Measurements from ENCODE around the gene ABTB1.

ABTB1 gene

DNA sequence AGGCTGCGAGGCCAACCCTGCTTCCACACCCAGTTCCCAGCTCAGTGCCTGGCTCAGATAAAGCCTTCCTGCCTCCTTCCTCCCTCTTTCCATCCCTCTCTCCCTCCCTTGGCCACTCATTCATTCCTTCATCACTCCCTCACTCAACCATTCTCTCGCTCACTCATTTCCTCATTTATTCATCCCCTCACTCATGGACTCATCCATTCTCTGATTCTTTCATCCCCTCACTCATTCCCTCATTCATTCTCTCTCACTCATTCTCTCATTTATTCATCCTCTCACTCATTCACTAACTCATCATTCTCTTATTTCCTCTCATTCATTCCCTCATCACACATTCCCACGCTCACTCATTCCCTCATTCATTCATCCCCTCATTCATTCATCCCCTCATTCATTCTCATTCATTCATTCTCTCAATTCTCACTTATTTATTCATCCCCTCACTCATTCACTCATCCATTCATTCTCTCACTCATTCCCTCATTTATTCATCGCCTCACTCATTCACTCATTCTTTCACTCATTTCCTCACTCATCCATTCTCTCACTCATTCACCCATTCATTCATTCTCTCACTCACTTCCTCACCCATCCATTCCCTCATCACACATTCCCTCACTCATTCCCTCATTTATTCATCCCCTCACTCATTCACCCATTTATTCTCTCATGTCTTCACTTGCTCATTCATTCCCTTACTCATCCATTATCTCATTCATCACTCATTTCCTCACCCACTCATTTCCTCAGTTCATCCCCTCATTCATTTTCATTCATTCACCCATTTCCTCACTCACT, 13.2 kb downstream of the ABTB1 start:
- in situ Hi-C loops (cut with MboI; ENCODE audit: low sequenced_read_pairs): no loop called here

- in situ Hi-C loops (cut with MboI; ENCODE audit: low sequenced_read_pairs): no loop called here
These were observed 13.8 kb downstream of the ABTB1 start for GRCh38 chr3:127686512-127686894.

DNA sequence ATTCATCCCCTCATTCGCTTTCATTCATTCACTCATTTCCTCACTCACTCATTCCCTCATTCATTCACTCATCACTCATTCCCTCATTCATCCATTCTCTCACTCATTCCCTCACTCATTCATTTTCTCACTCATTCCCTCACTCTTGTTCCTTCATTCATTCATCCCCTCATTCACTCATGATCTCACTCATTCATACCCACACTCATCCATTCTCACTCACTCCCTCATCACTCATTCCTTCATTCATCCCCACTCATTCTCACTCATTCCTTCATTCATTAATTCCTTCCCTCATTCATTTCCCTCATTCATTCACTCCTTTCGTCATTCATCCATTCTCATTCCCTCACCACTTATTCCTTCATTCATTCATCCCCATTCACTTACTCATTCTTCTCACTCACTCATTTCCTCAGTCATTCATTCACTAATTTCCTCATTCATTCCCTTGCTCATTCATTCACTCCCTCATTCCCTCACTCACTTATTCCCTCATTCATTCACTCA, 14.5 kb downstream of the ABTB1 start:
- in situ Hi-C loops (cut with MboI; ENCODE audit: low sequenced_read_pairs): no loop called here

DNA sequence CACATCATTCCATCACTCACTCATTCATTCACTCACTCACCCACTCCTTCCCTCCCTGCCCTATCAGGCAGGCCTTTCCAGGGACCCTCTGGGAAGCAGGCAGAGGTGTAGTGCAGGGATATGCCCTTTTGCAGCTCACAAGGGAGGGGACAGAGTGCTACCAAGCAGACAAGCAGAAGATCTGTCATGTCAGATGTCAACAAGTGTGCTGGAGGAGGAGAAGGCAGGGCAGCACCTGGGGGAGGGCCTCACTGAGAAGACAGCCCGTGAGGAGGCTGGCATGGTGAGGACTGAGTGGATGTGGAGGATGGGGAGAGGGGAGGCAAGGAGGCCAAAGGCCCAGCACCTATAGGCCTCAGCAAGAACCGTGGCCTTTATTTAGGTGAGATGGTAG, 15.3 kb downstream of the ABTB1 start:
- in situ Hi-C loops (cut with MboI; ENCODE audit: low sequenced_read_pairs): no loop called here

GRCh38 chr3:127688416-127689265, 15.9 kb downstream of the ABTB1 start:
- in situ Hi-C loops (cut with MboI; ENCODE audit: low sequenced_read_pairs): no loop called here

DNA sequence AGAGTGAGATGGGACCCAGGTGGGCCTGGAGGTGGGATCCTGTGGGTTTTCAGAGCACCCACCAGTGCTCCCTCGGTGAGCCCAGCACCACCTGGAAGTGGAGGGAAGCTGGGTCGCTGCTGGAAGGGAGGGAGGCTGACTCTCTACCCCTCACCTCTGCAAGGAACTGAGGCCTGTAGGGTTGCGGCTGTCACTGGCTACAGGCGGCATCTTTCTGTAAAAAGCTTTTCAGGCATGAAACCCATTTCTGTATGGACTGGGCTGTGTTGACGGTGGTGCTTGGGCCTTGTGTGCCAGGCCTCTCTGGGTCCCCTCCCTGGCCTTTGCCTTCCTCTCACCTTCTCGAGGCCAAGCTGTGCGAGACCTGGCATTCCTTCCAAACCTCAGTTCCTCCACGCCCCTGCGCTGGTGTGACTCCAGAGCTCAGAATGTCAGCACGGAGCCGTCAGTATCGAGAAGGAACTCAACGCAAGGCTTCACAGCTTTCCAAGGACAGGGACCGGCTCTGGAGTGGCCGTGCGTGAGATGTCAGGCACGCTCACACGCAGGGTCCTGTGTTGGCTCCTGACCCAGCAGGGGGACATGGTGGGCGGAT, 16.6 kb downstream of the ABTB1 start:
- in situ Hi-C loops (cut with MboI; ENCODE audit: low sequenced_read_pairs): no loop called here

- in situ Hi-C loops (cut with MboI; ENCODE audit: low sequenced_read_pairs): no loop called here
These were observed 17.4 kb downstream of the ABTB1 start for GRCh38 chr3:127690106-127690505.

DNA sequence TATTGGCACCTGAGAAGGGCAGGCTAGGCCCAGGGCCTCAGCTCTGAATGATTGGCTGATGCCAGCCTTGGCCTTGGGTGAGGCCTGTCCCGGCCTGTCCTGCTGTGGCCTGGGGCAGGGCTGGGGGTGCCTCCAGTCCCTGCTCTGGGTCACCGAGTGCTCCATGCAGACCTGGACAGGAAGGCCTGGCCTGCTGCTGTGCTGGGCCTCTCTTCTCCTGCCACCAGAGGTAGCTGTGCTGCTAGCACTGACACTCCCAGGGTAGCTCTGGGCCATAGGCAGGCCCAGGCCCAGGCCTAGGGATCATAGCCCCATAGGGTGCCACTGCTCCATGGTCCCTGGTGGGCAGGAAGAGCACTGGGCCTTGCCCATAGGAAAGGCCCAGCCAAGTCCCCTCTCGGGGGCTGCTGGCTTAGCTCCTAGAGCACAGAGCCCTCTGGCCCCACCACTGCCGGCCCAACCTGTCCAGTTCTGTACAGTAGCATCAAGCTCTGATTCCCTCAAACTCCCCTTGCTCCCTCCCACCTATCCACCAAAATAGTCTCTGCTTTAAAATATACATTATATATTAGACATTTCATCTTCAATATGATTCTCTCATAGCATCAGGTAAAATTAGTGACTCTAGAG, 18.2 kb downstream of the ABTB1 start:
- in situ Hi-C loops (cut with MboI; ENCODE audit: low sequenced_read_pairs): no loop called here

DNA sequence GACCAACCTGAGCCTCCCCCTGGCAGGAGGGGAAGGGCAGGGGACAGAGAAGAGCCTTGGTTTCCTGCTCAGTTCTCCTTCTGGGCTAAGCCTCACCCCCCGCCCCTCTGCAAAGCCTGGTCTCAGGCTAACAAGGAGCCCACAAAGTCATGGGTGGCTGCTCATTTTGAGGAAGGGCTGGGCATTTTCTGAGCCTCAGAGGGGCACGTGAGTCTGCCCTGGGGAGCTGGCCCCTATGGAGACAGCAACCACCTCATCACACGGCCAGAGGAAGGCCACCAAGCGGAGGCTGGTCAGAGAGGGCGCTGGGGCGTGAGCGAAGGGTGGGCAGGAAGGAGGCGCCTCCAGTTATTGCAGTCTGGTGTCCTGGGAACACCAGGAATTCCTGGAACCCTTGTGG, 18.7 kb downstream of the ABTB1 start:
- in situ Hi-C loops (cut with MboI; ENCODE audit: low sequenced_read_pairs): no loop called here

DNA sequence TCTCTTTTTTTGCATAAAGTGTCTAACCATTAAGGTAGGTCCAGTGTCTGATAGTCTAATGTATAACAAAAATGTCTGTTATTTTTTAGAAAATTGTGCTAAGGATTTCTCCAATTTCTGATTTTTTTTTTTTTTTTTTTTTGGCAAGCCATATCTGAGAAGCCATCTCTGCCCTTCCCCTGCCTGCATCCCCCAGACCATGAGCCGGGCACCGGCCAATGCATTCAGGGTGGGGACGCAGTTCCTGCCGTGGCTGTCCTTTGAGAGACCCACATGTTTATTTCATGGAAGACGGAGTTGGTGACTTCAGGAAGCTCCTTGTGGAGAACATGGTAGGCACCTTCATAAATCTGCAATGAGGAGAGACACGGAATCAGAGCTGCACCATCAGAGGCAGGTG, 19.2 kb downstream of the ABTB1 start:
- in situ Hi-C loops (cut with MboI; ENCODE audit: low sequenced_read_pairs): no loop called here

DNA sequence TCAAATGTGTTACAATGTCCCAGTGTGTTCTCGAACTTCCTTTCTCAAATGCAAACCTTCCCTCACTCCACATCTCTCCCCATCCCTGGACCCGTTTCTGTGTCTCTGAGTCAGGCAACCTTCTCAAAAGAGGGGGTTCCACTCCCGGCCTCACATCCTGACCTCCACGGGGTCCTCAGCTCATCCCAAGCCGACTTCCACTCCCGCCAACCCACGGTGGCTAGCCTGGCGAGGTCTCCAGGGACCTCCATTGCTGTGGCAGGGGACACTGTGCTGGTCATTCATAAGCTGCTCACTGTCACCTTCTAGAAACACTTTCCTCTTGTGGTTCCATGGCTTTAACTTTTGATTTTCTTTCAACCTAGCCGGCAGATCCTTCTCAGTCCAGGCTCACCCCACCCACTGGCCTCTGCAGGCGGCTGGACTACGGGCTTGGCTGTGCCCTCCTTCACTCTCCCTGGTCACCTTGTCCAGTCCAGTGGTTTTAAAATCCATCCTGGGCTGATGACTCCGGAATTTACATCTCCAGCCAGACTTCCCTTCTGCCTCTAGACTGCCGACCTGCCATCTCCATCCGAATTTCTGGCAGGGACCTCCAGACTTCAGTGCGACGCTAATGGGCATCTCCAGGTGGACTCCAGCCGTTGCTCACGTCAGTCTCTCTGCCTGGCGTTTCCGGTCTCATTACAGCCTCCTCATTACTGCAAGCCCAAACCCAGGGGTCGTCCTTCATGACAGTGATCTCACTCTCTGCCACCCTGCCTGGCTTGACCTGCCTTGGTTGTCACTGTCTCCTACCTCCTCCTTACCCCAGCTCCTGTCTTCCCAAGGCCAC, 20.0 kb downstream of the ABTB1 start:
- in situ Hi-C loops (cut with MboI; ENCODE audit: low sequenced_read_pairs): no loop called here

GRCh38 chr3:127693336-127693843, 20.6 kb downstream of the ABTB1 start:
- in situ Hi-C loops (cut with MboI; ENCODE audit: low sequenced_read_pairs): no loop called here

DNA sequence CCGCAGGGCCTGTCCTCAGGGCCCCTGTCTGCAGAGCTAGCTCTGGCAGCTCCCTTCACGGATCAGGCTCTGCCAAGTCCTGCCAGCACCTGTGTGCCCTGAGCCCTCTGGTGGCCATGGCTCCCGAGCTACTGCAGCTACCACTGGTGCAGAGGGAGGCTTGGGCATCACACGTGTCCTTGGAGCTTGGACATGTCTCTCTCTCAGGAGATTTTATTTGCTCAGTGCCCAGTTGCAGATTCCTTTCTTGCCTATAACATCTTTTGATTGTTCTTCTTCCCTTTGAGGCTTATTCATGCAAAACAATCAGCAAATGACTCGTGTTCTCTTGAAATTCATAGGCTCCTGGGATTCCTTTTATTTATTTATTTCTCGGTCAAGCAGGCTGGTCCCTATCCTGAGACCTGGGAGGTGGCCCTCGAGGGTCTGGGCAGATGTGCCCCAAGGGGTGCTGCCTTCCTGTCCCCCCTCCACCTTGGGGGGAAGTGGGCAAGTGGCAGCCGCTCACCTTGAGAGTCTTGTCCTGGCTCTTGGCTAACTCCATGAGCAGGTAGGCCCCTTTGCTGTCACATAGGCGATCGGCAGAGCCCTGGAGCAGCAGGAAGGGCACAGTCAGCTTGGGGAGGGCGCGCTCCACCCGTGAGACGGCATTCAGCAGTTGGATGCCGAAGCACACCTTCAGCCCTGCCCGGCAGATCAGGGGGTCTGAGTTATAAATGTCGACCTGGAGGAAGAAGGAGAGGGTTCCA, 21.9 kb downstream of the ABTB1 start:
- in situ Hi-C loops (cut with MboI; ENCODE audit: low sequenced_read_pairs): no loop called here

GRCh38 chr3:127697551-127698240, 24.9 kb downstream of the ABTB1 start:
- in situ Hi-C loops (cut with MboI; ENCODE audit: low sequenced_read_pairs): no loop called here

GRCh38 chr3:127698286-127698685, 25.5 kb downstream of the ABTB1 start:
- in situ Hi-C loops (cut with MboI; ENCODE audit: low sequenced_read_pairs): no loop called here

DNA sequence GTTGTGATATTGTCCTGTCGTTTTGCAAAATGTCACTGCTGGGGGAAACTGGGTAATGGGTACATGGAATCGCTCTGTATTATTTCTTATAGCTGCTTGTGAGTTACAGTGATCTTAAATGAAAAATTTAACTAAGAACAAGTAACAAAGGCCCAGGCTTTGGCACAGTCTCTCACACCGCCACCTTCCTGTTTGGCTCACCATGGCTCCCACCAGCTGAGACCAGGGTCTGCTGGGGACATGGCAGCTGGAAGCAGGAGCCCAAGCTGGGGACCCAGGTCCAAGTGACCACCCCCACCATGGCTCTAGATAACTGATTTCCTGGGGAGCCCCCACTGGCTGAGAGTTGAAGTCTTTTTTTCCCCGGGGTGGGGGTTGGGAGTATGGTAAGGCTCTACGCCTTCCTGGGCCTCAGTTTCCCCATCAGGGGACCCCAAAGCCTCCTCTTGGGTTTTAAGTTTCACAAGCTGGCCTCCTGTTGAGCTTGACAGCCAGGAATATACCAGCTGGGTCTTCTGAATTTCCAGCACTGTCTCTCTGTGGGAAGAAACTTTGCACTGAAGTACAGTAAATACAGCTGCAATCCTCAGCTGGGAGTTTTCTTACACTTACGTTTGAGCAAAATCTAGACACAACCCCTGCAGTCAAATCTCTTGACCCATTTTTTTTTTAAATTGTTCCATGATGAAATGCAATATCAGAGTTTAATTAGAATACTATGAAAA, 26.1 kb downstream of the ABTB1 start:
- in situ Hi-C loops (cut with MboI; ENCODE audit: low sequenced_read_pairs): no loop called here

DNA sequence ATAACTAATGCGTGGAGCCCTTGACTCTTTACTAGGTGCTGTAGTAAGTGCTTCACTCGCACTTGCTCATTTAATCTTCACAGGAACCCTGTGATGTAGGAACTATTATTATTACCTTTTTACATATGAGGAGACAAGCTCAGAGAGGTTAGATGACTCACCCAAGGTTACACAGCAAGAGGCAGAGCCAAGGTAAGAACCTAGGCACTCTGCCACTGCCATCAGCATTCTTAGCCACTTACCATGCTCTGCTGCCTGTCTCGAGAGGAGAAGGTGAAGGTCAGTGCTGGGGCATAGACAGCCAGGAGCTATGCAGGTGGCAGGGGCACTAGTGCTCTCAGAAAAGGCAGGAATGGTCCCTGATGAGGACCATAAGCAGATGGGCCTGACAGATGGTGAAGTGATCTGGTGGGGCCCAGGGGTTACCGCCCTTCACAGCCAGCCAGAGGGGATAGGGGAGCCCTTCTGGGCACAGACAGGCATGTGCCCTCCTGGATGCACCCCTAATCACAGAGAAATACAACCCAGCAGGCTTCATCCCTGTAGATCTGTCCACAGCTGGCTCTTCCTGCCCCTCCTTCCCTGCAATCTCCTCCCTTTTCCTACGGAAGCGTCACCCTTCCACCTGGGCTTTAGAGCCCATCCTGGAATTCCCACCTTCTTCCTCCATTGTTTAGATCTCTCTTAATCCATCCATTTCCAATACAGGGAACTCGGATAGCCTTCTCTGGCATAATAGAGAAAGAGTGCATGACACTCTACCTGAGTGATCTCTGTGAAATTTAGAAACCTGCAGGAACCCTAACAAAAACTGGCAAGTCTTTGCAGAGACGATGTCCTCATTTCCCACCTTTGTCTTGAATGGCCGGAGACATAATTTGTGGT, 26.9 kb downstream of the ABTB1 start:
- in situ Hi-C loops (cut with MboI; ENCODE audit: low sequenced_read_pairs): no loop called here

All from HL-60/S4 treated with retinoic acid at 250 ng/mL for 4 days and 3 days (cell line).